Pons (tissue), 1 donor: ENCODE measurements around the gene PPFIA1.
"Not testable (repeated sequence)": the region's sequence is repeated elsewhere in the genome, so short reads cannot be mapped to it uniquely, and the experiment has no call there.

ENCODE experiments used
- DNase-seq: peaks from one replicate; pipeline ENCODE4 v3.0.0-alpha.2; 2016; ENCODE audit warnings: low spot score

The PPFIA1 gene

GRCh38 chr11:70325824-70326223 is 55.3 kb downstream of the PPFIA1 start:
- no peak for DNase-seq

- peak; percentile 75 for DNase-seq
Measured at GRCh38 chr11:70326365-70326811, 55.9 kb downstream of the PPFIA1 start.

GRCh38 chr11:70326833-70327232 is 56.3 kb downstream of the PPFIA1 start:
- no peak for DNase-seq

- DNase-seq = no peak
Measured at GRCh38 chr11:70327717-70328116, 57.2 kb downstream of the PPFIA1 start.

- DNase-seq = no peak
Measured at GRCh38 chr11:70328556-70328955, 58.1 kb downstream of the PPFIA1 start.

GRCh38 chr11:70331320-70331843 is 60.9 kb downstream of the PPFIA1 start:
- not testable (repeated sequence) for DNase-seq

- DNase-seq = peak; percentile 20
Measured at GRCh38 chr11:70331901-70332300, 61.4 kb downstream of the PPFIA1 start.

- no peak for DNase-seq
Measured at GRCh38 chr11:70332567-70332966, 62.1 kb downstream of the PPFIA1 start.

- no peak for DNase-seq
Measured at GRCh38 chr11:70333261-70333660, 62.8 kb downstream of the PPFIA1 start.

- DNase-seq = no peak
Measured at GRCh38 chr11:70334351-70334995, 64.0 kb downstream of the PPFIA1 start.

- no peak for DNase-seq
Measured at GRCh38 chr11:70335511-70335910, 65.0 kb downstream of the PPFIA1 start.

- DNase-seq = no peak
Measured at GRCh38 chr11:70338594-70338993, 68.1 kb downstream of the PPFIA1 start.

- DNase-seq = no peak
Measured at GRCh38 chr11:70339066-70339465, 68.6 kb downstream of the PPFIA1 start.

- no peak for DNase-seq
Measured at GRCh38 chr11:70341881-70342429, 71.5 kb downstream of the PPFIA1 start.

GRCh38 chr11:70343636-70344035 is 73.1 kb downstream of the PPFIA1 start:
- DNase-seq = no peak

GRCh38 chr11:70348191-70348590 is 77.7 kb downstream of the PPFIA1 start:
- no peak for DNase-seq

- no peak for DNase-seq
Measured at GRCh38 chr11:70348608-70349007, 78.1 kb downstream of the PPFIA1 start.

GRCh38 chr11:70351646-70352045 is 81.2 kb downstream of the PPFIA1 start:
- no peak for DNase-seq

GRCh38 chr11:70352100-70352499 is 81.6 kb downstream of the PPFIA1 start:
- DNase-seq = no peak

GRCh38 chr11:70352601-70353000 is 82.1 kb downstream of the PPFIA1 start:
- DNase-seq = no peak

GRCh38 chr11:70353329-70353728 is 82.8 kb downstream of the PPFIA1 start:
- no peak for DNase-seq

- no peak for DNase-seq
Measured at GRCh38 chr11:70353900-70354568, 83.5 kb downstream of the PPFIA1 start.

- no peak for DNase-seq
Measured at GRCh38 chr11:70354629-70355028, 84.1 kb downstream of the PPFIA1 start.
